Measurements from ENCODE around the gene VPS45.

GRCh38 chr1:150164224-150164623 lies 96.6 kb downstream of the VPS45 start:
- no peak for TF ChIP-seq POLR2A (IDR thresholded peaks at IDR 0.05; ENCODE audit: low read depth, low read length)
- TF ChIP-seq POLR2AphosphoS5 (IDR thresholded peaks at IDR 0.05; ENCODE audit: low read depth, low read length): no peak
- TF ChIP-seq TAF1 (IDR thresholded peaks at IDR 0.05; ENCODE audit: low read depth, low read length): no peak
- TF ChIP-seq SPI1 (IDR thresholded peaks at IDR 0.05; ENCODE audit: low read depth, low read length): peak; percentile 80

Data from GM12891 (cell line).